Karpas-422 (cell line): ENCODE measurements around the gene TMEM129. TPM values are rescaled to one million over a fixed set of nuclear protein-coding genes. Genes with fewer than 3 reads are reported as not detected.
A peak's percentile ranks its signal among the peaks of the same experiment; 100 is the strongest.
"Not testable (repeated sequence)": the region's sequence is repeated elsewhere in the genome, so short reads cannot be mapped to it uniquely, and the experiment has no call there.

ENCODE experiments used
- DNase-seq: peaks from one replicate; pipeline ENCODE4 v3.0.0-alpha.2; 2015
- H2AFZ ChIP-seq: fragments of 200-600 bp; sonication (generic); 2 replicates; pipeline ENCODE4 v1.6.1; 2014; ENCODE audit warnings: antibody characterized with exemption, low read length, mixed read lengths
- H3K27ac ChIP-seq: fragments of 200-600 bp; sonication (generic); 2 replicates; pipeline ENCODE4 v1.5.1; 2014; ENCODE audit warnings: mild to moderate bottlenecking, low read length, moderate library complexity
- H3K27me3 ChIP-seq: fragments of 200-600 bp; sonication (generic); 2 replicates; pipeline ENCODE4 v1.6.1; 2014; ENCODE audit warnings: low read length, mixed read lengths
- H3K36me3 ChIP-seq: fragments of 200-600 bp; sonication (generic); 2 replicates; pipeline ENCODE4 v1.6.1; 2014; ENCODE audit warnings: low read length, mixed read lengths; ENCODE audit not compliant: insufficient read depth
- H3K4me1 ChIP-seq: fragments of 200-600 bp; sonication (generic); 2 replicates; pipeline ENCODE4 v1.6.1; 2014; ENCODE audit warnings: mild to moderate bottlenecking, low read length, mixed read lengths
- H3K4me2 ChIP-seq: fragments of 200-600 bp; sonication (generic); 2 replicates; pipeline ENCODE4 v1.6.1; 2014; ENCODE audit warnings: low read length, low read depth, mild to moderate bottlenecking; ENCODE audit not compliant: poor library complexity, severe bottlenecking
- H3K4me3 ChIP-seq: fragments of 200-600 bp; sonication (generic); 2 replicates; pipeline ENCODE4 v1.5.1; 2014; ENCODE audit warnings: mild to moderate bottlenecking, antibody characterized with exemption, low read length, mixed read lengths
- H3K79me2 ChIP-seq: fragments of 200-600 bp; sonication (generic); 2 replicates; pipeline ENCODE4 v1.6.1; 2014; ENCODE audit warnings: mild to moderate bottlenecking, low read length, mixed read lengths
- H3K9ac ChIP-seq: fragments of 200-600 bp; sonication (generic); 2 replicates; pipeline ENCODE4 v1.6.0; 2014; ENCODE audit warnings: low read length
- H3K9me2 ChIP-seq: fragments of 200-600 bp; sonication (generic), shearing (Covaris generic); replicated peaks from 2 replicates; pipeline ENCODE4 v1.6.0; 2014; ENCODE audit warnings: mild to moderate bottlenecking, low read length, moderate library complexity; ENCODE audit not compliant: insufficient read depth
- H3K9me3 ChIP-seq: fragments of 300-700, 200-600 bp; sonication (generic); 2 replicates; pipeline ENCODE4 v1.6.1; 2014; ENCODE audit warnings: low read length, mixed read lengths
- H4K20me1 ChIP-seq: fragments of 200-600 bp; sonication (generic); 2 replicates; pipeline ENCODE4 v1.6.1; 2014; ENCODE audit warnings: mild to moderate bottlenecking, antibody characterized with exemption, low read length, low read depth; ENCODE audit not compliant: insufficient read depth
- total RNA-seq: library from RNA; depleted of rRNA; stranded (reverse); fragments of >200 nt; shearing (Covaris generic); gene quantifications from 2 replicates; pipeline ENCODE4 v1.2.3, GENCODE V29; 2014; ENCODE audit warnings: low replicate concordance

The TMEM129 gene
- total RNA-seq, 1 experiment from 2014 or later: 21.8 TPM

- Histone ChIP-seq H3K27ac (no peak overlapping the region), H3K79me2 (peaks cover 85% of the 10 kb centered on the region), H3K9me2 (no peaks in the 10 kb centered on the region), H3K4me3 (no peak overlapping the region), H2AFZ (no peak overlapping the region), H3K4me2 (no peak overlapping the region), H3K27me3 (no peaks in the 10 kb centered on the region), H4K20me1 (peaks cover 68% of the 10 kb centered on the region), H3K36me3 (peaks cover 78% of the 10 kb centered on the region), H3K9me3 (no peaks in the 10 kb centered on the region), H3K9ac (no peak overlapping the region), H3K4me1 (no peaks in the 10 kb centered on the region)
- no peak for DNase-seq
Measured at GRCh38 chr4:1703867-1704266, 17.3 kb downstream of the TMEM129 start.

GRCh38 chr4:1701671-1702070 is 19.5 kb downstream of the TMEM129 start:
- not testable (repeated sequence) for H3K9me2 ChIP-seq, H3K27ac ChIP-seq, H3K4me1 ChIP-seq, H3K27me3 ChIP-seq, H2AFZ ChIP-seq, H3K4me2 ChIP-seq, DNase-seq, H3K9ac ChIP-seq, H3K4me3 ChIP-seq, H3K9me3 ChIP-seq
- Histone ChIP-seq H3K36me3 (peaks cover 78% of the 10 kb centered on the region), H4K20me1 (peaks cover 59% of the 10 kb centered on the region), H3K79me2 (peaks cover 69% of the 10 kb centered on the region)

GRCh38 chr4:1695913-1696312 is 25.2 kb downstream of the TMEM129 start:
- no peak for DNase-seq
- no peak overlapping the region for H3K9ac ChIP-seq
- peaks cover 22% of the 10 kb centered on the region for H4K20me1 ChIP-seq
- H3K27ac ChIP-seq: no peak overlapping the region
- no peaks in the 10 kb centered on the region for H3K9me2 ChIP-seq
- H3K36me3 ChIP-seq: peaks cover 72% of the 10 kb centered on the region
- H2AFZ ChIP-seq: no peak overlapping the region
- H3K27me3 ChIP-seq: no peaks in the 10 kb centered on the region
- H3K79me2 ChIP-seq: peaks cover 17% of the 10 kb centered on the region; the same call in 1 of the 2 replicates
- no peak overlapping the region for H3K4me2 ChIP-seq
- H3K9me3 ChIP-seq: no peaks in the 10 kb centered on the region
- H3K4me3 ChIP-seq: no peak overlapping the region
- no peaks in the 10 kb centered on the region for H3K4me1 ChIP-seq

GRCh38 chr4:1693131-1693896 is 27.8 kb downstream of the TMEM129 start:
- H3K36me3 ChIP-seq: peaks cover 54% of the 10 kb centered on the region
- peaks cover 2% of the 10 kb centered on the region; the same call in 1 of the 2 replicates for H3K79me2 ChIP-seq
- no peak overlapping the region for H3K4me2 ChIP-seq
- H4K20me1 ChIP-seq: peaks cover 13% of the 10 kb centered on the region; the same call in 1 of the 2 replicates
- no peaks in the 10 kb centered on the region for H3K9me3 ChIP-seq
- H3K4me3 ChIP-seq: no peak overlapping the region
- no peaks in the 10 kb centered on the region for H3K4me1 ChIP-seq
- no peak overlapping the region for H3K27ac ChIP-seq
- H3K9ac ChIP-seq: no peak overlapping the region
- no peaks in the 10 kb centered on the region for H3K9me2 ChIP-seq
- H2AFZ ChIP-seq: no peak overlapping the region
- H3K27me3 ChIP-seq: no peaks in the 10 kb centered on the region
- DNase-seq: peak; percentile 91

GRCh38 chr4:1691737-1692373 is 29.3 kb downstream of the TMEM129 start:
- Histone ChIP-seq H3K4me2 (no peak overlapping the region), H3K9ac (no peak overlapping the region), H3K79me2 (peaks cover 2% of the 10 kb centered on the region; the same call in 1 of the 2 replicates), H3K9me2 (no peaks in the 10 kb centered on the region), H4K20me1 (peaks cover 13% of the 10 kb centered on the region; the same call in 1 of the 2 replicates), H3K36me3 (peaks cover 47% of the 10 kb centered on the region), H3K27me3 (no peaks in the 10 kb centered on the region), H3K27ac (no peak overlapping the region), H3K4me1 (no peaks in the 10 kb centered on the region), H3K4me3 (no peak overlapping the region), H2AFZ (no peak overlapping the region), H3K9me3 (no peaks in the 10 kb centered on the region)
- no peak for DNase-seq

- Histone ChIP-seq H2AFZ (no peak overlapping the region), H3K79me2 (peaks cover 2% of the 10 kb centered on the region; the same call in 1 of the 2 replicates), H3K36me3 (peaks cover 41% of the 10 kb centered on the region), H3K9ac (no peak overlapping the region), H3K9me2 (no peaks in the 10 kb centered on the region), H3K9me3 (no peaks in the 10 kb centered on the region), H3K27ac (no peak overlapping the region), H3K4me3 (no peak overlapping the region), H4K20me1 (peaks cover 13% of the 10 kb centered on the region; the same call in 1 of the 2 replicates), H3K4me2 (no peak overlapping the region), H3K4me1 (no peaks in the 10 kb centered on the region), H3K27me3 (no peaks in the 10 kb centered on the region)
- DNase-seq: no peak
Measured at GRCh38 chr4:1690698-1691097, 30.4 kb downstream of the TMEM129 start.

GRCh38 chr4:1686440-1687036 is 34.6 kb downstream of the TMEM129 start:
- Histone ChIP-seq H3K27ac (no peak overlapping the region), H3K27me3 (no peaks in the 10 kb centered on the region), H4K20me1 (0 out of 2 replicates have a peak, but pooled peaks cover under 1% of the 10 kb centered on the region), H3K79me2 (no peaks in the 10 kb centered on the region), H3K9me3 (no peaks in the 10 kb centered on the region), H2AFZ (no peak overlapping the region), H3K9me2 (no peaks in the 10 kb centered on the region), H3K9ac (no peak overlapping the region), H3K4me3 (no peak overlapping the region), H3K36me3 (peaks cover 13% of the 10 kb centered on the region), H3K4me1 (peaks cover 10% of the 10 kb centered on the region), H3K4me2 (no peak overlapping the region)
- peak; percentile 55 for DNase-seq
